GM10248 (cell line): ENCODE measurements around the gene ITGB1.
A peak's percentile ranks its signal among the peaks of the same experiment; 100 is the strongest.

ENCODE experiments used
- CTCF ChIA-PET: fragments of 300-600 bp; sonication (Branson Sonifier 250); formaldehyde crosslinking; extraction: SDS; loops from one replicate; lab custom pipeline; 2021; ENCODE audit warnings: antibody characterized with exemption; lab: Yijun Ruan, JAX
- POLR2A ChIA-PET: fragments of 350-650 bp; sonication (Branson Sonifier 250); formaldehyde crosslinking; extraction: SDS; loops from one replicate; lab custom pipeline; 2020; ENCODE audit warnings: antibody characterized with exemption; lab: Yijun Ruan, JAX
- DNase-seq: peaks from one replicate; pipeline ENCODE4 v3.0.0; 2012; ENCODE audit errors: extremely low spot score
- TF ChIP-seq, protein P1 (sequence below): IDR thresholded peaks from 2 replicates; pipeline ENCODE4 v1.5.1; 2012; ENCODE audit warnings: mild to moderate bottlenecking, low read depth; ENCODE audit errors: extremely low read depth, missing control alignments, control extremely low read depth

Gene ITGB1

GRCh38 chr10:32956365-32957197 is 1.4 kb downstream of the ITGB1 start:
- TF ChIP-seq, protein P1, sequence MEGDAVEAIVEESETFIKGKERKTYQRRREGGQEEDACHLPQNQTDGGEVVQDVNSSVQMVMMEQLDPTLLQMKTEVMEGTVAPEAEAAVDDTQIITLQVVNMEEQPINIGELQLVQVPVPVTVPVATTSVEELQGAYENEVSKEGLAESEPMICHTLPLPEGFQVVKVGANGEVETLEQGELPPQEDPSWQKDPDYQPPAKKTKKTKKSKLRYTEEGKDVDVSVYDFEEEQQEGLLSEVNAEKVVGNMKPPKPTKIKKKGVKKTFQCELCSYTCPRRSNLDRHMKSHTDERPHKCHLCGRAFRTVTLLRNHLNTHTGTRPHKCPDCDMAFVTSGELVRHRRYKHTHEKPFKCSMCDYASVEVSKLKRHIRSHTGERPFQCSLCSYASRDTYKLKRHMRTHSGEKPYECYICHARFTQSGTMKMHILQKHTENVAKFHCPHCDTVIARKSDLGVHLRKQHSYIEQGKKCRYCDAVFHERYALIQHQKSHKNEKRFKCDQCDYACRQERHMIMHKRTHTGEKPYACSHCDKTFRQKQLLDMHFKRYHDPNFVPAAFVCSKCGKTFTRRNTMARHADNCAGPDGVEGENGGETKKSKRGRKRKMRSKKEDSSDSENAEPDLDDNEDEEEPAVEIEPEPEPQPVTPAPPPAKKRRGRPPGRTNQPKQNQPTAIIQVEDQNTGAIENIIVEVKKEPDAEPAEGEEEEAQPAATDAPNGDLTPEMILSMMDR, result no peak
- ChIA-PET CTCF (interaction anchor here (1.0 to 1.1 kb wide), 4 partner anchors 9 to 45 kb away, joined by 3 to 5 read pairs (median 3); no protein-coding TSS in a partner anchor), POLR2A (no interaction called here)
- DNase-seq, result no peak

GRCh38 chr10:32955790-32956189 is 2.2 kb downstream of the ITGB1 start:
- TF ChIP-seq, protein P1, result no peak

GRCh38 chr10:32955299-32955772 is 2.7 kb downstream of the ITGB1 start:
- ChIA-PET CTCF (interaction anchor here (1.1 to 3.0 kb wide), 3 partner anchors 11 to 26 kb away, joined by 3 to 12 read pairs (median 4); no protein-coding TSS in a partner anchor), POLR2A (no interaction called here)
- TF ChIP-seq, protein P1, result no peak
- no peak for DNase-seq

More at GRCh38 chr10:32955790-32956189, 2.2 kb downstream of the ITGB1 start:
- no peak for DNase-seq
- ChIA-PET CTCF (interaction anchor here (1.1 to 3.0 kb wide), 4 partner anchors 12 to 25 kb away, joined by 3 to 12 read pairs (median 4); no protein-coding TSS in a partner anchor), POLR2A (no interaction called here)

DNA sequence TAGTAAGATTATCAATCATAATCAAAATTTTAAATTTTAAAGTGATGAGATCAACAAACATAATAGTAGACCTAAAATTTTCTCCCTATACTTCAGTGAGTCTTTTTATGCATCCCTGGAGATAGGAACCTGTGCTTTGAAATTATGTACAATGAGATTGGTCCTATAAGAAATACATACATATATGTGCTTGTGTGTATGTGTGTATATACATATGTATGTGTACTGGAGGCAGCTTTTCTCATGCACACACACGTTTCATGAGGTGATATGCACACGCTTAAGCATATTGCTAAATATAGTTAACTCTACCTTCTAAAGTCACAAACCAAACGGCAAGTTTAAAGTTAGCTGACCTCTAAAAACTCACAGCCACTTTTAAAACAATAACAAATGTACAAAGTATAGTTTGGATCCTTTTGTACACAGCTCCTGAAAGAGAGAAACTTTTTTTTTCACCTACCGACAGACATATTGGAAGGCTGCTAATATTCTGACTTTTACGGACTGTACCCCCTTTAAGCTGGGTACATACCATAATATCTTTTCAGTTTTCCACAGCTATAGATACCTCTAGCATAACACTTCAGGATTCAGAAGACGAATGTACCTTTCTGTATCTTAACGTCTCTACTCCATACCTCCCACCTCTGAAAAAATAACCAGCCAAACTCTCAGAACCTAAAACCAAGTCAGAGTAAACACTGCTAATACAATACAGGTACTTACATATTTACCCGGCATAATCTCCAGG is 3.3 kb downstream of the ITGB1 start:
- POLR2A ChIA-PET, result no interaction called here
- CTCF ChIA-PET, result interaction anchor here (1.1 to 3.0 kb wide), 3 partner anchors 11 to 26 kb away, joined by 3 to 12 read pairs (median 4); no protein-coding TSS in a partner anchor
- TF ChIP-seq, protein P1, result no peak
- no peak for DNase-seq

- DNase-seq, result peak; percentile 20
- ChIA-PET CTCF (interaction anchor here (1.8 to 3.0 kb wide), 3 partner anchors 10 to 27 kb away, joined by 4 to 12 read pairs (median 10); no protein-coding TSS in a partner anchor), POLR2A (no interaction called here)
- TF ChIP-seq, protein P1, result peak; percentile 19
Measured at GRCh38 chr10:32954080-32954479, 4.0 kb downstream of the ITGB1 start.
